ENCODE results near the gene KRTAP5-2.

DNA sequence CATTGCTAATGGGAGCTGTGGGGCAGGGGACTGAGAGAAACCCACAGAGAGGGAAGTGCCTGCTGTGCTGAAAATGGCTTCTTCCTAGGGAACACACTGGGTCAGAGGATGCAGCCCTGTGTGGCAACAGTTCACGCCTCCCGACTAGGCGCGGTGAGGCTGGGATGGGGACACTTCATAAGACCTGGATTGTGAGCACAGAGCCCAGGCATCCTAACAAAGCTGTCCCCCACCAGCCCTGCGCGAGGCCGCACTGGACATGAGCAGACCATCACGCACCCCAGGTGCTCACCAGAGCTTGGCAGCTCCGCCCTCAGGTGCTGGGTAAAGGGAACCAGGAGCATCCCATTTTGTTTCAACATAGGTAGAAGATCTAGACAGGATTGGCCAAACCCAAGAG is 25.6 kb upstream of the KRTAP5-2 start:
- TF ChIP-seq, protein P1, sequence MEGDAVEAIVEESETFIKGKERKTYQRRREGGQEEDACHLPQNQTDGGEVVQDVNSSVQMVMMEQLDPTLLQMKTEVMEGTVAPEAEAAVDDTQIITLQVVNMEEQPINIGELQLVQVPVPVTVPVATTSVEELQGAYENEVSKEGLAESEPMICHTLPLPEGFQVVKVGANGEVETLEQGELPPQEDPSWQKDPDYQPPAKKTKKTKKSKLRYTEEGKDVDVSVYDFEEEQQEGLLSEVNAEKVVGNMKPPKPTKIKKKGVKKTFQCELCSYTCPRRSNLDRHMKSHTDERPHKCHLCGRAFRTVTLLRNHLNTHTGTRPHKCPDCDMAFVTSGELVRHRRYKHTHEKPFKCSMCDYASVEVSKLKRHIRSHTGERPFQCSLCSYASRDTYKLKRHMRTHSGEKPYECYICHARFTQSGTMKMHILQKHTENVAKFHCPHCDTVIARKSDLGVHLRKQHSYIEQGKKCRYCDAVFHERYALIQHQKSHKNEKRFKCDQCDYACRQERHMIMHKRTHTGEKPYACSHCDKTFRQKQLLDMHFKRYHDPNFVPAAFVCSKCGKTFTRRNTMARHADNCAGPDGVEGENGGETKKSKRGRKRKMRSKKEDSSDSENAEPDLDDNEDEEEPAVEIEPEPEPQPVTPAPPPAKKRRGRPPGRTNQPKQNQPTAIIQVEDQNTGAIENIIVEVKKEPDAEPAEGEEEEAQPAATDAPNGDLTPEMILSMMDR (IDR thresholded peaks at IDR 0.05; ENCODE audit: low read length): no peak
- TF ChIP-seq EZH2 (IDR thresholded peaks at IDR 0.05; ENCODE audit: borderline replicate concordance, low read length): no peak

Data from OCI-LY1 (cell line).